Mucosa of stomach (tissue), 1 donor: ENCODE data around the gene ITGB2.

Source experiments
- H3K27me3 ChIP-seq: one replicate; pipeline ENCODE4 v1.7.0; 2013; ENCODE audit warnings: mild to moderate bottlenecking, low read length; ENCODE audit not compliant: control insufficient read depth, insufficient read depth
- H3K36me3 ChIP-seq: one replicate; pipeline ENCODE4 v1.7.0; 2013; ENCODE audit warnings: low read length; ENCODE audit not compliant: control insufficient read depth, insufficient read depth
- H3K4me1 ChIP-seq: one replicate; pipeline ENCODE4 v1.7.0; 2013; ENCODE audit warnings: mild to moderate bottlenecking, low read length; ENCODE audit not compliant: control insufficient read depth, insufficient read depth
- H3K4me3 ChIP-seq: one replicate; pipeline ENCODE4 v1.7.0; 2013; ENCODE audit warnings: low read length
- H3K9ac ChIP-seq: one replicate; pipeline ENCODE4 v1.7.0; 2013; ENCODE audit warnings: mild to moderate bottlenecking, low read length, moderate library complexity
- H3K9me3 ChIP-seq: one replicate; pipeline ENCODE4 v1.7.0; 2013; ENCODE audit warnings: mild to moderate bottlenecking, low read length, moderate library complexity; ENCODE audit not compliant: control insufficient read depth
- donor health status: Pancreatic carcinoma.

The ITGB2 gene

DNA sequence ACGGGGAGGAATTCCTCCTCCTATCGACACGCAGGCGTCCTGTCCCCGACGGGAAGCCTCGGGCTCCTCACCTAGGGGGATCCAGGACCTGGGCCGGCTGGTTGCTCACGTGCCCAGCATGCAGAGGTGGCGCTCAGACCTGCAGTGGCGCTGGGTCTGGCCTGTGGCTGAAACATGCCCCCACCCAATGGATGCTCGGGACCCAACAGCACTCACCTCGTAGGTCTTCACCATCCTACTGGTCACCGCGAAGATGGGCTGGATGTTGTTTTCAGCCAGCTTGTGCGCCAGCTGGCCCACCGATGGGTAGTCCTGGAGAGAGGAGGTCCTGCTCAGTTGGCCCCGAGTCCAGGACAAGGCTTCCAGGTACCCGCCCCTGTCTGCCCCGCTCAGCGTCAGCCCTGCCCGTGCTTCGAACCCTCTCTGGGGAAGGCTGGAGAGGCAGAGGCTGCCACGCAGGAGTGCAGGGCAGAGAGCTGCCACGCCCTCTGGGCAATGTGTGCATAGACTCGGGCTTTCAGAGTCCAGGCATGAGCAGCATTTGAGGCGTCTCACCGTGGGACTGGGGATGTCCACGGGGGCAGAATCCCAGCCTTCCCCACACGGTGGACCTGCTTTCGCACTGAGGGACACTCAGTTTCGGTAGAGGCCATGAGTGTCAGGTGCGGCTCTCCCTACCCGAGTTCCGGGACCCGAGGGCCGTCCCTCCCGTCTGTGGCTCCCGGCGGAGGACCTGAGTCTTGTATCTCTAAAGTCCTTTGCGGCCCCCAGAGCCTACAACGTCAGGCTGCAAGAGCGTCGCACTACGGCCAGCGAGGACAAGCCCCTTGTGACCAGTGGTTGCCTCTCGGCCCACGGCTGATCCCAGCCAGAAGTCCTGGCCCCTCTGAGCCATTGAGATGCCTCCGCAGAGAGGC, 21.6 kb downstream of the ITGB2 start:
- no peaks in the 10 kb centered on the region for H3K9me3 ChIP-seq
- peaks cover 11% of the 10 kb centered on the region for H3K27me3 ChIP-seq
- H3K4me1 ChIP-seq: peaks cover 21% of the 10 kb centered on the region
- no peak overlapping the region for H3K4me3 ChIP-seq
- no peak overlapping the region for H3K9ac ChIP-seq
- H3K36me3 ChIP-seq: no peaks in the 10 kb centered on the region

DNA sequence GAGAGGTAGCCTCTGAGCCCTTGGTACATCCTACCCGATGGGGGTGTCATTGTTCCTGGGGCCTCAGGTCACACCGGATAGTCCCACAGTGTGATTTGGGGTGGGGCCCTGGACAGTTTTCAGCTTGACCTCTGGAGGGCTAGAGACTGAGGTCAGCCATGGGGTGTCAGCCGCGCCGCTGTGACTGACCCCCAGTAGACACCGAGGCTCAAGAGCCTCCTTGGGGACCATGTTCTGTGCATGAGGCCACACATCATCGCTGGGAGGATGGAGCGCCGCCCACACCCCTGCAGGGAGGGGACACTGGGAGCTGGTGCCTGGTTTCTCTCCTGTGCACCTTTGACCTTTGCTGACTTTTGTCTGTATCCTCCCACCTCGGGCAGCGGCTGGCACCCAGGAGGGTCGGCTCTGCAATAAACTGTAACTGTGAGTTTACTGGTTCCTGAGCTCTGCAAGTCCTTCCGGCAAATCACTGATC, 22.6 kb downstream of the ITGB2 start:
- Histone ChIP-seq H3K4me3 (no peak overlapping the region), H3K9ac (no peak overlapping the region), H3K36me3 (no peaks in the 10 kb centered on the region), H3K27me3 (peaks cover 11% of the 10 kb centered on the region), H3K4me1 (peaks cover 21% of the 10 kb centered on the region), H3K9me3 (no peaks in the 10 kb centered on the region)

DNA sequence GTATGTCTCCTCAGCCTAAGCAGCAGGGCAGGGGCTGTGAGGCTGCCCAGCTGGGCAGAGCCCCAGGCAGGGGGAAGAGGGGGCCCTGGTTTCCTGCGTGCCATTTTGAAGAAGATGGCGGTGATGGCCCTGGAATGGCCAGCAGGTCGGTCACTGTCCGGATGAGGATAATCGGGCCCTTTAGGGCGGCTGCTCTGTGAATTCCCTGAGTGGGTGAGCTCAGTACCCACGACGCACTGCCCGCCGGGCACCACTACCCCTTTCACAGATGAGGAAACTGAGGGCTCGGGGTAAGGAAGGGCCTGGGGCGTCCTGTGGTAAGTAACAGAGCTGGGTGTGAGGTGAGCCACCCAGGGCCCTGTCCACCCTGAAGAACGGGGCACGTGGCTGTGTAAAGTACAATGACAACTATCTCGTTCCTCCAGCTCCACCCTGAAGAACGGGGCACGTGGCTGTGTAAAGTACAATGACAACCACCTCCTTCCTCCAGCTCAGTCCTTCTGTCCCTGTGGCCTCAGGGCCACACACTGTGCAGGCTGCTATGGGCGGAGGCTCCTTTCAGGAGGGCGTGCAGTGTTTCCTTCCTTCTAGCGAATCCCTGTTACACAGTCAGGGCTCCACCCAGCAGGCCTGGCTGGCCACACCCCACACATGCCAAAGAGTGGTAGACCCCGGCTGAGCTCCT, 23.2 kb downstream of the ITGB2 start:
- Histone ChIP-seq H3K4me3 (no peak overlapping the region), H3K9ac (no peak overlapping the region), H3K36me3 (no peaks in the 10 kb centered on the region), H3K27me3 (peaks cover 11% of the 10 kb centered on the region), H3K4me1 (peaks cover 21% of the 10 kb centered on the region), H3K9me3 (no peaks in the 10 kb centered on the region)

DNA sequence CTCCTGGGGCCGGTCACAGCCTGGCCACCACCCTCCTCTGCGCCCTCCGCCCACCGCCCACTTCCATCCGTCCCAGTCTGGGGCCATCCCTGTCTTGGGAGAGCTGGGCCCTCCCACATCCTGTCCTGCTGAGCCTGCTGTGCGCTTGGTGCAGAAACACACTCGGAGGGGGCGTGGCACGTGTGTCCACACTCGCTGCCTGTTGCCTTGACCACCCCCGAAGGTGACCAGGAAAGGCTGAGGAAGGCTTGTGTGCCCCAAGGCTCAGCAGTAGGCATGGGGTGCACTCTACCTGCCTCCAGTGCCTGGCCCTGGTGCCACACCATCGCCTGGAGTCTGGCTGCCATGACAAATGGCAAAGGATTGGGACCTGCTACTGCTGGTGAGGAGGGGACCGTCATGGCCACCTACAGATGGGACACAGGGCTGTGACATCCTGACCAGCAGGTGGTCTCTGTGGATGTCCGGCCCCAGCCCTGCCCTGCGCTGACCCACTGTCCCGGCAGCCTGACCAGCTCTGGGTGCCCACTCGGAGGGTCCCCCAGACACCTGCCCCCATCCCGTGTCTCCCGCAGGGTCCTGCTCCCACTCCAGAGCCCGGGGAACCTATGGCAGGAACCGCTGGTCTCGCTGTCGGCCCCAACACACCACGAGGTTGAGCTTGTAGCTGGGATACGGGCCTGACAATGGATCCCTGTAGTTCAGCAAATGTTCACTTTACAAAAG, 24.0 kb downstream of the ITGB2 start:
- Histone ChIP-seq H3K36me3 (no peaks in the 10 kb centered on the region), H3K9ac (no peak overlapping the region), H3K9me3 (no peaks in the 10 kb centered on the region), H3K4me1 (peaks cover 21% of the 10 kb centered on the region), H3K27me3 (peaks cover 15% of the 10 kb centered on the region), H3K4me3 (no peak overlapping the region)

DNA sequence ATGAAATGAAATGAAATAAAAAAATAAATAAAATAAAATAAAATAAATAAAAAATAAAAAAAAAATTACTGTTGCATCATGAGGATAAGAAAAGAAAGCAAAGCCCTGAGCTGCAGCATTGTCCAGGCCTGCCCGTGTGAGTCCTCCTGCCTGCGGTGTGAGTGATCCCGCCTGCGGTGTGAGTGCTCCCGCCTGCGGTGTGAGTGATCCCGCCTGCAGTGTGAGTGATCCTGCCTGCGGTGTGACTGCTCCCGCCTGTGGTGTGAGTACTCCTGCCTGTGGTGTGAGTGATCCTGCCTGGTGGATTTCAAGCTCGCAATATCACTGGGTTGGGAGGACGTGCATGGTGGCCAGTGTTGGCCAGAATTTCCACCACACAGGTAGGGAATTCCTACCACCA, 24.8 kb downstream of the ITGB2 start:
- H3K4me1 ChIP-seq: peaks cover 21% of the 10 kb centered on the region
- no peak overlapping the region for H3K4me3 ChIP-seq
- no peaks in the 10 kb centered on the region for H3K9me3 ChIP-seq
- no peaks in the 10 kb centered on the region for H3K36me3 ChIP-seq
- peaks cover 23% of the 10 kb centered on the region for H3K27me3 ChIP-seq
- no peak overlapping the region for H3K9ac ChIP-seq

DNA sequence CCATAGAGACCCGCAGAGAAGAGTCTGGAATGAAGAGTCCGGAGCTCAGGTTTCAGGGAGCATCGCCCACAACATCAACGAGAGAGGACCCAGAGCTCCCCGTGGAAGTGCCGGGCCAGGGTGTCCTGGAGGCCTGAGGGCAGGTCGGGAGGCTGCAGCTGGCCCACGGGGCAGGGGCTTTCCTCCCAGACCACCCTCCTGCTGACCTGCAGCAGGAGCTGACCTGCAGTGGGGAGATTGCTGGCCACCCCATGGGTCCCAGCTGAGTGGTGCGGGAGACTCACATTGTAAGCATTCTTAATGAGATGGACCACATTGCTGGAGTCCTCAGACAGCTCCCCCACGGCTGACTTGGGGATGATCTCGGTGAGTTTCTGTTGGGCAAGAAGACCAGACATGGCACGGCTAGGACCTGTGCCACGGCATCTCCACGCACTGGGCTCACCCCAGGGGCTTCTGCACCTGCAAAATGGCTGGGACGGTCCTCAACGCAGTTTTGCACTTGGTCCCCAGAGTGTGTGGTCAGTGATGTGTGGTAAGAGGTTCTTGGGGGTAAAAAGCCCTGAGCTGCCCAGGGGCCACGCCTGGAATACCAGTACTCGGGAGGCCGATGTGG, 25.9 kb downstream of the ITGB2 start:
- no peaks in the 10 kb centered on the region for H3K36me3 ChIP-seq
- H3K27me3 ChIP-seq: peaks cover 26% of the 10 kb centered on the region
- no peak overlapping the region for H3K9ac ChIP-seq
- peaks cover 21% of the 10 kb centered on the region for H3K4me1 ChIP-seq
- H3K4me3 ChIP-seq: no peak overlapping the region
- H3K9me3 ChIP-seq: no peaks in the 10 kb centered on the region

DNA sequence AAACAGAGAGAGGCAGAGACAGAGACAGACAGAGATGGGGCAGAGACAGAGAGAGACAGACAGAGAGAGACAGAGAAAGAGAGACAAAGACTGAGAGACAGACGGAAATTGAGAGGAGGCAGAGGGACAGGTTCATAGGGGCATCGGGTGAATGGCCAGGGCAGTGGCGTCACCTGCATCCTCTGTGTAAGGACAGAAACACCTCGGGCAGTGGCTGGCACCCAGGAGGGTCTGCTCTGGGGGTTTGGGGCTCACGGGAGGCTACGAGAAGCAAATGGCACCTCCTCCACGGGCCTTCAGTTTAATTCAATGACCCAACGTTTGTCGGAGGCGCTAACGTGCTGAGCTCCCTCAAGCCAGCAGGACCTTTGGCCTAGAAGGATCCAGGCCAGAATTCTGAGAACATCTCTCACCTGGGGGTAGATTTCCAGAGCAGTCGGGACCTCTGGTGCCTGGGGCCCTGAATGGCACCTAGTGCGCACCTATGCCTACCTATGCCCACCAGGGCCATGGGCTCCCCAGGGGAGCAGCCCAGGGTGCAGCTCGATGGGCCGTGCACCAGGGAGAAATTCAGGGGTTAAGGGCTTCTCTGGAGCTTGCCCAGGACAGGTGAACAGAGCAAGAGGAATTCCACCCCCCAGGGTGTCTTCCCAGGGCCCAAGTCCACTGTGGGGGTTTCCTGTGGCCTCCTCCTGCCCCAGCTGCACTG, 26.6 kb downstream of the ITGB2 start:
- Histone ChIP-seq H3K4me1 (peaks cover 17% of the 10 kb centered on the region), H3K27me3 (peaks cover 19% of the 10 kb centered on the region), H3K36me3 (no peaks in the 10 kb centered on the region), H3K4me3 (no peak overlapping the region), H3K9ac (no peak overlapping the region), H3K9me3 (no peaks in the 10 kb centered on the region)

DNA sequence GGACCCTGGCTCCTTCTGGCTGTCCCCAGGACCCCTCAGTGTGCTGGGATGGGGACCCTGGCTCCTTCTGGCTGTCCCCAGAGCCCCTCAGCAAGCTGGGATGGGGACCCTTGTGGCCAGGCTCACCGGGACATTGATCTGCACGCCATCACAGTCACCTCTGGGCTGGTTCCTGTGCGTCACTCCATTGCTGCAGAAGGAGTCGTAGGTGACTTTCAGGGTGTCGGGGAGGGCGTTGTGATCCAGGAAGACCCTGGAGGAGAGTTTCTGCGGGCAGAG, 27.5 kb downstream of the ITGB2 start:
- H3K9me3 ChIP-seq: no peaks in the 10 kb centered on the region
- no peaks in the 10 kb centered on the region for H3K36me3 ChIP-seq
- peaks cover 16% of the 10 kb centered on the region for H3K27me3 ChIP-seq
- H3K4me3 ChIP-seq: no peak overlapping the region
- H3K4me1 ChIP-seq: peaks cover 12% of the 10 kb centered on the region
- H3K9ac ChIP-seq: no peak overlapping the region

DNA sequence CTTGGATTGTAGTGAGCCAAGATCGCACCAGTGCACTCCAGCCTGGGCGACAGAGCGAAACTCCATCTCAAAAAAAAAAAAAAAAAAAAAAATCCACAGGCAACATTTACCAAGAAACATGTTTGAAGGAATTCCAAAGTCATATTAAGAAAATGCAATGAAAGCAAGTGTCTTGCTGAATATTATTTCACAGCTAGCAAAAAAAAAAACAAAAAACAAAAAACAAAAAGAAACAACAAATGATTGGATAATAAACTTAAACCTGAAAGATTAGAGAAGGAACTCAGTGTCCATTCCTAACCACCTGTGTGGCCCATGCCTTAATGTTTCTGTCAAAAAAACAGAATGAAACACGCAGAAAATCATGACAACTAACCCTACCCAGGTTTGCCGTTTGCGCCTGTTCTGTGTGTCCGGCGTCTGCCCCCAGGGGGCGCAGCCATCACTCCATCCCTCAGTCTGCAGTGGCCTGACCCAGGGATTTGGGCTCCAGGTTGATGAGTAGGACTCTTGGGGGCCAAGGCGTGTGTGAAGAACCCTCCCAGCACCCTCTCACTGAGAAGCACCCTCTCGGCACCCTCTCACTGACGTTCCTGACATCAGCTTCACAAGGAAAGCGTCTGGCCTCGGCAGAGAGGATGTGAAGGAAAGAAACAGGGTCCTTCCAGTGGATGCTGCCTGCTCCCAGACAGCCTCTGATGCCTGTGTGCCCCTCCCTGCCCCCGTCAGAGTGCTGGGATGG, 28.0 kb downstream of the ITGB2 start:
- no peaks in the 10 kb centered on the region for H3K36me3 ChIP-seq
- H3K4me1 ChIP-seq: peaks cover 7% of the 10 kb centered on the region
- no peak overlapping the region for H3K4me3 ChIP-seq
- no peaks in the 10 kb centered on the region for H3K9me3 ChIP-seq
- no peak overlapping the region for H3K9ac ChIP-seq
- H3K27me3 ChIP-seq: peaks cover 16% of the 10 kb centered on the region

DNA sequence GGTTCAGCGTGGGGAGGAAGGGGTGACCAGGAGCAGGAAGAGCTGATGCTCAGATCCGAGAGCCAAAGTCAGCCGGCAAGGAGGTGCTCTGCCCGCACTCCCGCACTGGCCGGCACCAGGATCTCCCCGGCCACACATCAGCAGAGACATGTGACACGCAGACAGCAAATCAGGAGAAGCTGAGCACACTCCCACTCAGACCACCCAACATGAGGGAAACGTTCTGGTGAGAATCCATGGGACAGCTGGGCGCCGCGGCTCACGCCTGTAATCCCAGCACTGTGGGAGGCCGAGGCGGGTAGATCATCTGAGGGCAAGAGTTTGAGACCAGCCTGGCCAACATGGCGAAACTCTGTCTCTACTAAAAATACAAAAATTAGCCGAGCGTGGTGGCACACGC, 28.6 kb downstream of the ITGB2 start:
- Histone ChIP-seq H3K36me3 (no peaks in the 10 kb centered on the region), H3K9me3 (no peaks in the 10 kb centered on the region), H3K4me3 (no peak overlapping the region), H3K4me1 (peaks cover under 1% of the 10 kb centered on the region), H3K9ac (no peak overlapping the region), H3K27me3 (peaks cover 16% of the 10 kb centered on the region)

DNA sequence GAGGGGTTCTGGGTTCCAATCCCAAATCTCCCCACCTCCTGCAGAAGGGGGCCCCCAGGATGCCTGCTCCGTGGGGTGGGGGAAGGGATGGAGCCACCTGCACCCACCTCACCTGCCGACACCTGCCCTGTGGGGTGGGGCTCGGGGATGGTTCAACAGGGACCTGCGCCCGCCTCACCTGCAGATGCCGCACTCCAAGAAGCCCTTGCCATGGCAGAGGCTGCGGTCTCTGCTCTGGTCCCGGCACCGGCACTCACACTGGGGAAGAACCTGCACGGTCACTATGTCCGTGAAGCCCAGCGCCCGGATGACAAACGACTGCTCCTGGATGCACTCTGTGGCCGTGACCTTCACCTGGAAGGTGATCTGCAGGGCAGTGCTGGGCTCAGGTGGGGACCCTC, 29.1 kb downstream of the ITGB2 start:
- Histone ChIP-seq H3K36me3 (no peaks in the 10 kb centered on the region), H3K9ac (no peak overlapping the region), H3K4me1 (no peaks in the 10 kb centered on the region), H3K27me3 (peaks cover 16% of the 10 kb centered on the region), H3K9me3 (no peaks in the 10 kb centered on the region), H3K4me3 (no peak overlapping the region)
